Mesothelial cell of epicardium (in vitro differentiated cells): Measurements from ENCODE around the gene CCL25. TPM values are rescaled to one million over a fixed set of nuclear protein-coding genes. Genes with fewer than 3 reads are reported as not detected.

ENCODE experiments used
- DNase-seq, 2 experiments: peaks; one replicate each; pipeline ENCODE4 v3.0.0; 2021; ENCODE audit warnings: low spot score in 2 of 2; ENCODE audit not compliant: unreplicated experiment in 2 of 2
- H3K27ac Mint-ChIP-seq: 2 replicates; pipeline ENCODE4 v1.8.0; 2021; ENCODE audit warnings: mixed read lengths
- H3K27me3 Mint-ChIP-seq: 2 replicates; pipeline ENCODE4 v1.8.0; 2021; ENCODE audit warnings: low read depth, mixed read lengths
- H3K36me3 Mint-ChIP-seq: 2 replicates; pipeline ENCODE4 v1.8.0; 2021; ENCODE audit warnings: mixed read lengths
- H3K4me1 Mint-ChIP-seq: 2 replicates; pipeline ENCODE4 v1.8.0; 2021; ENCODE audit warnings: mixed read lengths
- H3K4me3 Mint-ChIP-seq: 2 replicates; pipeline ENCODE4 v1.8.0; 2021; ENCODE audit warnings: mild to moderate bottlenecking, moderate library complexity, mixed read lengths
- H3K9me3 Mint-ChIP-seq: 2 replicates; pipeline ENCODE4 v1.8.0; 2021; ENCODE audit warnings: mixed read lengths
- total RNA-seq: library from RNA; stranded (reverse); gene quantifications from 3 replicates; pipeline ENCODE4 v1.2.1, GENCODE V29; 2021
- TF ChIP-seq, protein P1 (sequence below): fragments of 200-600 bp; sonication (generic); IDR thresholded peaks from one replicate; pipeline ENCODE4 v1.5.0; 2021; ENCODE audit warnings: antibody characterized with exemption; ENCODE audit not compliant: unreplicated experiment

CCL25 gene
- total RNA-seq, 1 donor from 2014 or later, result 0.42 TPM

DNA sequence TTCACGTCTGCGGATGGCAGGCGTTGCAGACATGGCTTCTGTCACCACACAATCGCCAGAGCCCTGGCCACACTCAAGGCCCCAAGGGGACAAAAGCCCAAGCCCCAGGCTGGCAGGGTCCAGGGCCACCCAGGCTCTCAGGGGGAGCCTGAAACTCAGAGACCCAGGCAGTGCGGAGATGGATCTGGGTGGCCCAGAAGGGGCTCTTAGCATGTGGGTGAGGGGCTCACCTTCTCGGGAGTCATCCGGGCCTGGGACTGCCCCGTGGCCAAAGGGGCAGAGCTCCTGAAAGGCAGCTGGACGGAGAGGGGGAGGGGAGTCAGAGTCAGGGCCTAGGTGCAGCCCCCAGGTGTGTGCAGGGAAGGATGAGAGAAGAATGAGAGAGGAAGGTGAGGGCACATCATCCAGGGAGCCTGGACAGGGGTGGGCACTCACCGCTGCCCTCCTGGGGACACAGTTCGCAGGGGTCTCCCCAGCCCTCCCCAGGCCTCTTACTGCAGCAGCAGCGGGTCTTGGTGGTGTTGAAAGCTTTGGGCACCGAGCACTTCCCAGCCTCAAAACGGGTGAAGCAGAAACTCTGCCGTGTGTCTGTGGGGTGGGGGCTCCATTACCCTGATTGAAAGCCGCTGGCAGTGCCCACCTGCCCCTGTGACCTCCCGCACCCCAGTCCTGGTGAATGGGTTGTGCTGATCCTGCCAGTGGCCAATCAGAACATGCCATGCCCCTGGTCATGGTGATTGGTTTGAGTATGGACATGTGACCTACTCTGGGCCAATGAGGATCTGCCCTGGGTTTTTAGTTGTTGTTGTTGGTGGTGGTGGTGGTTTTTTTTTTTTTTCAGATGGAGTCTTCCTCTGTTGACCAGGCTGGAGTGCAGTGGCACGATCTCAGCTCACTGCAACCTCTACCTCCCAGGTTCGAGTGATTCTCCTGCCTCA, 37.4 kb downstream of the CCL25 start:
- Mint-ChIP-seq H3K4me3 (no peak overlapping the region), H3K36me3 (peaks cover 42% of the 10 kb centered on the region), H3K27me3 (no peaks in the 10 kb centered on the region), H3K4me1 (no peaks in the 10 kb centered on the region), H3K27ac (no peak overlapping the region), H3K9me3 (peaks cover 4% of the 10 kb centered on the region)
- TF ChIP-seq, protein P1, sequence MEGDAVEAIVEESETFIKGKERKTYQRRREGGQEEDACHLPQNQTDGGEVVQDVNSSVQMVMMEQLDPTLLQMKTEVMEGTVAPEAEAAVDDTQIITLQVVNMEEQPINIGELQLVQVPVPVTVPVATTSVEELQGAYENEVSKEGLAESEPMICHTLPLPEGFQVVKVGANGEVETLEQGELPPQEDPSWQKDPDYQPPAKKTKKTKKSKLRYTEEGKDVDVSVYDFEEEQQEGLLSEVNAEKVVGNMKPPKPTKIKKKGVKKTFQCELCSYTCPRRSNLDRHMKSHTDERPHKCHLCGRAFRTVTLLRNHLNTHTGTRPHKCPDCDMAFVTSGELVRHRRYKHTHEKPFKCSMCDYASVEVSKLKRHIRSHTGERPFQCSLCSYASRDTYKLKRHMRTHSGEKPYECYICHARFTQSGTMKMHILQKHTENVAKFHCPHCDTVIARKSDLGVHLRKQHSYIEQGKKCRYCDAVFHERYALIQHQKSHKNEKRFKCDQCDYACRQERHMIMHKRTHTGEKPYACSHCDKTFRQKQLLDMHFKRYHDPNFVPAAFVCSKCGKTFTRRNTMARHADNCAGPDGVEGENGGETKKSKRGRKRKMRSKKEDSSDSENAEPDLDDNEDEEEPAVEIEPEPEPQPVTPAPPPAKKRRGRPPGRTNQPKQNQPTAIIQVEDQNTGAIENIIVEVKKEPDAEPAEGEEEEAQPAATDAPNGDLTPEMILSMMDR, result no peak
- DNase-seq, result no peak

- H3K4me1 Mint-ChIP-seq, result no peaks in the 10 kb centered on the region
- no peaks in the 10 kb centered on the region for H3K27me3 Mint-ChIP-seq
- H3K36me3 Mint-ChIP-seq, result peaks cover 48% of the 10 kb centered on the region
- no peak overlapping the region for H3K4me3 Mint-ChIP-seq
- no peak overlapping the region for H3K27ac Mint-ChIP-seq
- no peak for DNase-seq
- TF ChIP-seq, protein P1, result no peak
- peaks cover 4% of the 10 kb centered on the region for H3K9me3 Mint-ChIP-seq
Observed at GRCh38 chr19:8090950-8091349, 38.4 kb downstream of the CCL25 start.

- DNase-seq, result no peak
- Mint-ChIP-seq H3K4me1 (no peaks in the 10 kb centered on the region), H3K36me3 (peaks cover 69% of the 10 kb centered on the region)
Observed at GRCh38 chr19:8093740-8094139, 41.2 kb downstream of the CCL25 start.

DNA sequence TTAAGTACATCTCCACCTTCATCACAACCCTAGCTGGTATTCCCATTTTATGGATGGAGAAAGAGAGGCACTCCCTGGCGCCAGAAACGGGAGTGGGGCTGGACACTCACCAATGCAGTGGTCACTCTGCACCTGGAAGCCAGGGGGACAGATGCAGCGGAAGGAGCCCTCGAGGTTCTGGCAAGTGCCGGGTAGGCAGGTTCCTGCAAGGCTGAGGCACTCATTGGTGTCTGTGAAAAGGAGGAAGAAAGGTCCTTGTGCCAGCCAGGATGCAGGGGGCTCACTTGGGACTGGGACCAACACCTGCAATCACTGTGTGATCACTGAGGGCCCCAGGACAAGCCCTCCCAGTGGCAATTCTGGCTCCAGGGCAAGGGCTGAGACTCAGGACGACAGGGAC, 41.8 kb downstream of the CCL25 start:
- no peaks in the 10 kb centered on the region for H3K27me3 Mint-ChIP-seq
- DNase-seq, result no peak

More at GRCh38 chr19:8093740-8094139, 41.2 kb downstream of the CCL25 start:
- Mint-ChIP-seq H3K27ac (no peak overlapping the region), H3K4me3 (no peak overlapping the region), H3K9me3 (peaks cover 24% of the 10 kb centered on the region), H3K27me3 (no peaks in the 10 kb centered on the region)
- TF ChIP-seq, protein P1, result no peak

DNA sequence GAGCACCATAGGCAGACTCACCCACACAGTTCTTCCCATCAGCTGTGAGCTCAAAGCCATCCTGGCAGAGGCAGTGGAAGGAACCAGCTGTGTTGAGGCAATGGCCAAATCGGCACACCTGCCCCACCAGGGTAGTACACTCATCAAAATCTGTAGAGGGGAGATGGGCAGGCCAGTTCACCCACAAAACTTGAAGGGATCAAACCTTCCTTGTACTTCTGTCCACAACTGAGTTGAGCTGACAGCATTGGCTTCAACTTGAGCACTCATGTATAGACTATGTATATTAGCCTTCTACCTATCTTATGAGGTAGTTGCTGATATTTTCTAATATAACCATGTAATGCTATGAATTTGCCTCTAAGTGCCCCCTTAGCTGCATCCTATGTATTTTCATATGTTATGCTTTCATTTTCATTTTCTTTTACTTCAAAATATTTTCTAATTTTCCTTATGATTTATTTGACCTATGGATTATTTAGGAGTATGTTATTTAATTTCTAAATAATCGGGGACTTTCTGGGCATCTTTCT, 42.9 kb downstream of the CCL25 start:
- H3K4me3 Mint-ChIP-seq, result no peak overlapping the region
- H3K4me1 Mint-ChIP-seq, result no peaks in the 10 kb centered on the region
- DNase-seq, result no peak
- no peaks in the 10 kb centered on the region for H3K27me3 Mint-ChIP-seq
- TF ChIP-seq, protein P1, result no peak
- H3K27ac Mint-ChIP-seq, result no peak overlapping the region
- peaks cover 73% of the 10 kb centered on the region for H3K36me3 Mint-ChIP-seq
- H3K9me3 Mint-ChIP-seq, result peaks cover 27% of the 10 kb centered on the region

More for the DNA sequence above, 41.8 kb downstream of the CCL25 start:
- Mint-ChIP-seq H3K36me3 (peaks cover 72% of the 10 kb centered on the region), H3K4me1 (no peaks in the 10 kb centered on the region), H3K27ac (no peak overlapping the region), H3K9me3 (peaks cover 27% of the 10 kb centered on the region), H3K4me3 (no peak overlapping the region)
- TF ChIP-seq, protein P1, result no peak
